SK-N-SH (cell line): ENCODE measurements around the gene CDKAL1.

Experiments
- CTCF ChIP-seq: fragments of 200-600 bp; sonication (generic); IDR thresholded peaks from 2 replicates; pipeline ENCODE4 v1.6.1; 2017; ENCODE audit warnings: antibody characterized with exemption, mild to moderate bottlenecking, moderate library complexity
- FOSL2 ChIP-seq: IDR thresholded peaks from 2 replicates; pipeline ENCODE4 v1.4.0; 2012; ENCODE audit warnings: low read depth, mild to moderate bottlenecking, moderate library complexity, borderline replicate concordance
- GABPA ChIP-seq: IDR thresholded peaks from 2 replicates; pipeline ENCODE4 v1.4.0; 2012; ENCODE audit warnings: low read depth, mild to moderate bottlenecking
- POLR2AphosphoS5 ChIP-seq: IDR thresholded peaks from 2 replicates; pipeline ENCODE4 v1.6.1; 2012; ENCODE audit warnings: low read depth, low read length
- RAD21 ChIP-seq: IDR thresholded peaks from 2 replicates; pipeline ENCODE4 v1.6.1; 2012; ENCODE audit warnings: mild to moderate bottlenecking, low read length
- USF2 ChIP-seq: fragments of 150-350 bp; IDR thresholded peaks from 2 replicates; pipeline ENCODE4 v1.6.1; 2017; ENCODE audit warnings: antibody characterized with exemption, low read length, low read depth, borderline replicate concordance
- YY1 ChIP-seq: IDR thresholded peaks from 2 replicates; pipeline ENCODE4 v1.4.0; 2012; ENCODE audit warnings: low read depth, mild to moderate bottlenecking
- TF ChIP-seq, protein P1 (sequence below): IDR thresholded peaks from 2 replicates; pipeline ENCODE4 v1.6.1; 2012; ENCODE audit warnings: mild to moderate bottlenecking, low read depth, low read length, moderate library complexity

DNA sequence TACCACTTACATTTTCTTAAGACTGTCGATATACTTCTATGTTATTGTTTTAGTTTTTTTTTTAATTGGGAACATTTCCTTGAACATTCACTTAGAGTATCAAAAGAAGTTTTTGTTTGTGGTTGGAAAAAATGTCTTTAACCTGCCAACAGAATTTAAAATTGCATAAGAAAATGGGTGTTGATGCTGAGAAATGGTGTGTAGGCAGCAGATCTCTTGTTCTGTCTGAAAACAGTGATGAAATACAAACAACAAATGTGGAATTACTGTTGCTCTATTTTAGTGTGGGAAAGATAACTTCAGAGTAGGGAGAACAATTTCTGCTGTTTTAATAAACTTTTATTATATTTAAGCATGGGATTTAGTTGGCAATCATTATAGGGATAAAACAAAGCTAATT lies 293.5 kb downstream of the CDKAL1 start:
- TF ChIP-seq GABPA (no peak), POLR2AphosphoS5 (no peak), YY1 (no peak), CTCF (no peak), RAD21 (no peak), USF2 (no peak), FOSL2 (no peak)
- TF ChIP-seq, protein P1, sequence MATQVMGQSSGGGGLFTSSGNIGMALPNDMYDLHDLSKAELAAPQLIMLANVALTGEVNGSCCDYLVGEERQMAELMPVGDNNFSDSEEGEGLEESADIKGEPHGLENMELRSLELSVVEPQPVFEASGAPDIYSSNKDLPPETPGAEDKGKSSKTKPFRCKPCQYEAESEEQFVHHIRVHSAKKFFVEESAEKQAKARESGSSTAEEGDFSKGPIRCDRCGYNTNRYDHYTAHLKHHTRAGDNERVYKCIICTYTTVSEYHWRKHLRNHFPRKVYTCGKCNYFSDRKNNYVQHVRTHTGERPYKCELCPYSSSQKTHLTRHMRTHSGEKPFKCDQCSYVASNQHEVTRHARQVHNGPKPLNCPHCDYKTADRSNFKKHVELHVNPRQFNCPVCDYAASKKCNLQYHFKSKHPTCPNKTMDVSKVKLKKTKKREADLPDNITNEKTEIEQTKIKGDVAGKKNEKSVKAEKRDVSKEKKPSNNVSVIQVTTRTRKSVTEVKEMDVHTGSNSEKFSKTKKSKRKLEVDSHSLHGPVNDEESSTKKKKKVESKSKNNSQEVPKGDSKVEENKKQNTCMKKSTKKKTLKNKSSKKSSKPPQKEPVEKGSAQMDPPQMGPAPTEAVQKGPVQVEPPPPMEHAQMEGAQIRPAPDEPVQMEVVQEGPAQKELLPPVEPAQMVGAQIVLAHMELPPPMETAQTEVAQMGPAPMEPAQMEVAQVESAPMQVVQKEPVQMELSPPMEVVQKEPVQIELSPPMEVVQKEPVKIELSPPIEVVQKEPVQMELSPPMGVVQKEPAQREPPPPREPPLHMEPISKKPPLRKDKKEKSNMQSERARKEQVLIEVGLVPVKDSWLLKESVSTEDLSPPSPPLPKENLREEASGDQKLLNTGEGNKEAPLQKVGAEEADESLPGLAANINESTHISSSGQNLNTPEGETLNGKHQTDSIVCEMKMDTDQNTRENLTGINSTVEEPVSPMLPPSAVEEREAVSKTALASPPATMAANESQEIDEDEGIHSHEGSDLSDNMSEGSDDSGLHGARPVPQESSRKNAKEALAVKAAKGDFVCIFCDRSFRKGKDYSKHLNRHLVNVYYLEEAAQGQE: no peak
